ENCODE data around the gene MPP3.

The MPP3 gene

GRCh38 chr17:43778337-43779144, 54.4 kb downstream of the MPP3 start, which contains the start of gene DUSP3:
Gene DUSP3 (minus strand): TSS chr17:43778977. CDS start chr17:43778924, 53 bp downstream.
- H3K4me3 ChIP-seq (ENCODE audit: low read depth, low read length), result peak within 1 kb of the TSS; percentile 84
- peak; percentile 72 for DNase-seq (ENCODE audit: low read depth)
- TF ChIP-seq CTCF (IDR thresholded peaks at IDR 0.05; ENCODE audit: insufficient read depth, low read depth, low read length, missing control alignments), result no peak

- no peak overlapping the region for H3K4me3 ChIP-seq (ENCODE audit: low read depth, low read length)
- no peak for TF ChIP-seq CTCF (IDR thresholded peaks at IDR 0.05; ENCODE audit: insufficient read depth, low read depth, low read length, missing control alignments)
- no peak for DNase-seq (ENCODE audit: low read depth)
Observed at GRCh38 chr17:43774304-43775250, 58.4 kb downstream of the MPP3 start.

- no peak for TF ChIP-seq CTCF (IDR thresholded peaks at IDR 0.05; ENCODE audit: insufficient read depth, low read depth, low read length, missing control alignments)
- DNase-seq (ENCODE audit: low read depth), result no peak
- H3K4me3 ChIP-seq (ENCODE audit: low read depth, low read length), result no peak overlapping the region
Observed at GRCh38 chr17:43772877-43773648, 59.9 kb downstream of the MPP3 start.

GRCh38 chr17:43771463-43771862, 61.5 kb downstream of the MPP3 start:
- no peak overlapping the region for H3K4me3 ChIP-seq (ENCODE audit: low read depth, low read length)
- TF ChIP-seq CTCF (IDR thresholded peaks at IDR 0.05; ENCODE audit: insufficient read depth, low read depth, low read length, missing control alignments), result no peak
- DNase-seq (ENCODE audit: low read depth), result no peak

- no peak for DNase-seq (ENCODE audit: low read depth)
- H3K4me3 ChIP-seq (ENCODE audit: low read depth, low read length), result no peak overlapping the region
- TF ChIP-seq CTCF (IDR thresholded peaks at IDR 0.05; ENCODE audit: insufficient read depth, low read depth, low read length, missing control alignments), result no peak
Observed at GRCh38 chr17:43770957-43771356, 62.0 kb downstream of the MPP3 start.

- no peak overlapping the region for H3K4me3 ChIP-seq (ENCODE audit: low read depth, low read length)
- DNase-seq (ENCODE audit: low read depth), result no peak
- no peak for TF ChIP-seq CTCF (IDR thresholded peaks at IDR 0.05; ENCODE audit: insufficient read depth, low read depth, low read length, missing control alignments)
Observed at GRCh38 chr17:43769859-43770258, 63.1 kb downstream of the MPP3 start.

Data from GM12865 (cell line).